T-helper 2 cell treated with Interferon-gamma antibody and Interleukin-4, amounts not matched to agents 5 μg/mL and 100 μg/mL, for 36 hours (primary cell): ENCODE data around the gene TBC1D10B.
"Not testable (repeated sequence)": the region's sequence is repeated elsewhere in the genome, so short reads cannot be mapped to it uniquely, and the experiment has no call there.

Experiments
- DNase-seq: peaks from one replicate; pipeline ENCODE4 v3.0.0; 2021; ENCODE audit warnings: low spot score
- H3K27ac Mint-ChIP-seq: one replicate; pipeline ENCODE4 v1.8.0; 2021; ENCODE audit warnings: mild to moderate bottlenecking, mixed read lengths
- H3K27me3 Mint-ChIP-seq: one replicate; pipeline ENCODE4 v1.8.0; 2021; ENCODE audit warnings: low read depth, mixed read lengths
- H3K36me3 Mint-ChIP-seq: one replicate; pipeline ENCODE4 v1.8.0; 2021; ENCODE audit warnings: low read depth, mixed read lengths
- H3K4me1 Mint-ChIP-seq: one replicate; pipeline ENCODE4 v1.8.0; 2021; ENCODE audit warnings: low read depth, mixed read lengths
- H3K4me3 Mint-ChIP-seq: one replicate; pipeline ENCODE4 v1.8.0; 2022; ENCODE audit warnings: mild to moderate bottlenecking, moderate library complexity, mixed read lengths
- H3K9me3 Mint-ChIP-seq: one replicate; pipeline ENCODE4 v1.8.0; 2021; ENCODE audit warnings: mixed read lengths

The TBC1D10B gene

GRCh38 chr16:30318647-30319046 lies 51.6 kb downstream of the TBC1D10B start:
- H3K36me3 Mint-ChIP-seq, H3K27ac Mint-ChIP-seq, H3K9me3 Mint-ChIP-seq, H3K4me3 Mint-ChIP-seq, DNase-seq, H3K4me1 Mint-ChIP-seq, H3K27me3 Mint-ChIP-seq: not testable (repeated sequence)

GRCh38 chr16:30310937-30311336 lies 59.4 kb downstream of the TBC1D10B start:
- peaks cover 19% of the 10 kb centered on the region for H3K4me1 Mint-ChIP-seq
- H3K27ac Mint-ChIP-seq, H3K36me3 Mint-ChIP-seq, H3K27me3 Mint-ChIP-seq, DNase-seq, H3K9me3 Mint-ChIP-seq, H3K4me3 Mint-ChIP-seq: not testable (repeated sequence)

- not testable (repeated sequence) for H3K27me3 Mint-ChIP-seq, DNase-seq, H3K9me3 Mint-ChIP-seq, H3K4me3 Mint-ChIP-seq, H3K36me3 Mint-ChIP-seq, H3K27ac Mint-ChIP-seq
- H3K4me1 Mint-ChIP-seq, result peaks cover 16% of the 10 kb centered on the region
Observed at GRCh38 chr16:30309255-30309654, 61.0 kb downstream of the TBC1D10B start.
